ENCODE data around the gene MAGI1.

Gene MAGI1

GRCh38 chr3:65658401-65658800 is 380.3 kb downstream of the MAGI1 start:
- no peak for DNase-seq

DNA sequence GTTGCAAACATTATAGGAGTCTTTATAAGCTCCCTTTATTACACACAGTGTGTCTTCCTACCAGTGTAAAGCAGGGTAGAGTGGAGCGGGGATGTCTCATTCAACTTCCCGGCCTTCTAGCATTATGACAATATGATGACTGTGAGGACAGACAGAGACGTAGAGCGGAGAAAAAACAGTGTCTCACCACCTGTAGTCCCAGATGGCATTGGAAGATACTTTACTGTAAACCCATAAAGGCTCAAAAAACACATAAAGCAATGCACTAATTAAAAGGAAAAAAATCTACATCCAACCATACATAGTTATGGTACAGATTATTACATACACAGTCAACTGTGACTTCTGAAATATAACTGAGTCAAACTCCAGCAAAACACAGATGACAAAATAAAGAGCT is 383.7 kb downstream of the MAGI1 start:
- no peak for DNase-seq

DNA sequence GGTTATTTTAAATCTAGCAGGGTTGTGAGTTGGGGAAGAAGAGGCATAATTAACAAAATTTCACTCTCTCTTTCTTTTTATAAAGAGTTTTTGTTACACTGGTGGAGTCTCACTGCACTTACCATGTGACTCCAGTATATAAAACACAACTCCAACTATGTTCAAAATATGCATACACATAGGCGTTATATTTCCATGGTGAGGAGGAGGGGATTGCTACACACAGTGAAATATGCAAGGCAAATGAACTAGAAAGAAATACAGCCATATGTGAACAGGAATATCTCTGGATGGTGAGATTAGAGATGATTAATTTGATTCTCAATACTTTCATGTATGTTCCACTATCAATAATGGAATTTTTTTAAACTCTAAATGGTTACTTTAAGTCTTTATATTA is 385.0 kb downstream of the MAGI1 start:
- DNase-seq, result no peak

DNA sequence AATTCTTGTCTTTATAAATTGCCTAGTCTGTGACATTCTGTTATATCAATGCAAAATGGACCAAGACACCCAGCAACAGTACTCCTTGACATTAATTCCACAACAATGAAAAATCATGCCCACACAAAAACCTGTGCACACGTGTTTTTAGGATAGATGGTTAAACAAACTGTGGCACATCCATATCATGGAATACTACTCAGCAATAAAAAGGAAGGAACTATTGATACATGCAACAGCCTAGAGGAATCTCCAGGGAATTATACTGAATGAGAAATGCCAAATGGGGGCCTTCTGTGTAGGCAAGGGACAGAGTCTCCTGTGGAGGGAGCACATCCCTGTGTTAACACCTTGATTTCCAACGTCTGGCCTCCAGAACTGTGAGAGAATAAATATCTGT is 388.5 kb downstream of the MAGI1 start:
- no peak for DNase-seq

DNA sequence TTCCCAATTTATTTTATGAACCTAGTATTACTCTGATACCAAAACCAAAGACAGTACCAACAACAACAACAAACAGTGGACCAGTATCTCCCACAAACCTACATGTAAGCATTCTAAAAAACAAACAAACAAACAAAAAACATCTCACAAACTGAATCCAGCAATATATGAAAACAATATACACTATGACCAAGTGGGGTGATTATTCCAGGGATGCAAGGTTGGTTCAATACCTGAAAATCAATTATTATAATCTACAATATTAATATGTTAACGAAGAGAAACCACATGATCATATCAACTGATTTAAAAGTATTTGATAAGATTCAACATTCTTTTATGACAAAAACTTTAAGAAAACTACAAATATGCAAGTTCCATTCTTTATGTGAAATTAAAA is 391.3 kb downstream of the MAGI1 start:
- DNase-seq, result no peak

DNA sequence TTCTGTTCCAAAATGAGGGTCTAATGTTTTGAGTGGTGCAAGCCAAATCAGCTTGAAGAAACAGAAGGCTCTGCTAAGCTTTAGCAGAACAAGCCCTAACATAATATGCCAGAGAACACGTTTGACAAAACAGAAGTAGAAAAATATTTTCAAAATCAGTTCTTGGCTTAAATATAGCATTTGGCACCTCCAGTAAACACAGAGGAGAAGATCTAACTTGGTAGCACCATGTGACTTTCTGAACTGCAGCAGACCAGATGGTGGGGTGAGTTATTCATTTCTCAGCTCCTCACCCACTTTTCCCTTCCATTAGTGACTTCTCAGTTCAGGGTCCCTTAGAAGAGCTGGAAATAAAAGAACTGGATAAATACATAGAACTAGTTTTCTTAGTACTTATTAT is 395.8 kb downstream of the MAGI1 start:
- no peak for DNase-seq

- DNase-seq, result no peak
These were observed 396.9 kb downstream of the MAGI1 start for GRCh38 chr3:65641777-65642176.

- no peak for DNase-seq
These were observed 397.7 kb downstream of the MAGI1 start for GRCh38 chr3:65641045-65641444.

DNA sequence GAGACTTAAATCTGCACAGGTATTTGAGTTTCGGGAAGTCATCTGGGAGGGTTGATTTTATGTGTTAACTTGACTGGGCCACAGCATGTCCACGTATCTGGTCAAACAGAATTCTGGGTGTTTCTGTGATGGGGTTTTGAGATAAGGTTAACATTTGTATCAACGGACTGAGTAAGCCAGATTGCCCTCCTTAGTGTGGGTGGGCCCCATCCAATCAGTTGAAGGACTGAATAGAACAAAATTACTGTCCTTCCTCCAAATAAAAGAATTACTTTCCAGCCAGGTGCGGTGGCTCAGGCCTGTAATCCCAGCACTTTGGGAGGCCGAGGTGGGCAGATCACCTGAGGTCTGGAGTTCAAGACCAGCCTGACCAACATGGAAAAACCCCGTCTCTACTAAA is 399.3 kb downstream of the MAGI1 start:
- no peak for DNase-seq

GRCh38 chr3:65638301-65638700 is 400.4 kb downstream of the MAGI1 start:
- no peak for DNase-seq

DNA sequence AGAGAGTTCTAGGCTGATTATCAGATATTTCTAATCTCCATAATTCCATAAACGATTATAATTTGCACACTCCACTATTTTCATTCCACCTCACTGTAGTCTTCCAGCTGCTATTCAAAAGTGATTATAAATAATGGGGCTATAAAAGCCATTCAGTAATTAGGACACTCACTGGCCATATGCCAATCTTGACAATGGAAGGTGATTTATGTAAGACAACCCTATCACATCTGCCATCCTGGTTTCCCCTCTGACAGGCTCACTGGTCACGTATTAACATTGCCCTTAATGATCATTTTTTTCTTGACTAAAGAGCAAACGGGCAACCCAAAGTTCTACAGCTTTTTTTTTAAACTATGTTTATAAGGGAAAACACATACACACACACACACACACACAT is 402.4 kb downstream of the MAGI1 start:
- no peak for DNase-seq

DNA sequence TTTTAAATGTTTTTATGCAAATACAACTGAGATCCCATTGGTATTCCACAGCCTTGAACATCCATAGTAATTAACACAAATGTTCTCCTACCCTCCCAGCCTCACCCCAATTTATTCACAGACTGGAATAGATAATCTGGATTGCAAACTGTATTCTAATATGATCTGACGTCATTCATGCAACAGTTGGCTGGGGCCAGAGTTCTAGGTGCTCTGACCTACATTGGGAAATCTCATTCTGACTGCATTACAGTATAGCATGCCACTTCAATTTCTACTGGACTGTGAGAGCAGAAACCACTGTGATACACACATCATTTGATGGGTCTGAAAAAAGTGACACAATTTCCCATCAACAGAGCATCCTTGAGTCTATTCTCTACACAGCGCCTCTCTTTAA is 403.1 kb downstream of the MAGI1 start:
- DNase-seq, result no peak

DNA sequence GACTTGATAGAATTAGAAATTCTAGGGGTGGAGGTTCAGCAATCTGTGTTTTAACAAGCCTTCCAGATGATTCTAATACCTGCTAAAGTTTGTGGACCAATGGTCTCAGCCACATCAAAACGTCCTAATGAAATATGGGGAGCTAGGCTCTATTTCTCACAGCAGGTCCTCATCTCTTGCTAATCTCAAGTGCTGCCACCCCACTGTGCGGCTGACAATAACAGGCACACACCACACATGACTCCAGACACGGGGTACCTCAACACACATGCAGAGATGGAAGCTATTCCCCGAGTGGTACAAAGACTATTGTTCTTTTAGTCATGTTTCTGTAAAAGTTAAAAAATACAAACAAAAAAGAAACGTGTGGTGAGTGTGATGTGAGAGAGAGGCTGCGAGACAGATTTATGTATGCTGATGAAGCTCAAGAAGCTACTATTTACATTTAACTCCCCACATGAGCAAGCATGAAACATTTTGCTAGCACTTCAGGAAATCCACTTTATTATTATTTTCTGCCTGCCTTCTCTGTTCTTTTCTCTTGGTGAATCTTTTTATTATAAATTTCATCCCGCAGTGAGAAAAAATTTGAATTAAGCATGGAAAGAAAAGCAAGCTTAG is 405.6 kb downstream of the MAGI1 start:
- no peak for DNase-seq

DNA sequence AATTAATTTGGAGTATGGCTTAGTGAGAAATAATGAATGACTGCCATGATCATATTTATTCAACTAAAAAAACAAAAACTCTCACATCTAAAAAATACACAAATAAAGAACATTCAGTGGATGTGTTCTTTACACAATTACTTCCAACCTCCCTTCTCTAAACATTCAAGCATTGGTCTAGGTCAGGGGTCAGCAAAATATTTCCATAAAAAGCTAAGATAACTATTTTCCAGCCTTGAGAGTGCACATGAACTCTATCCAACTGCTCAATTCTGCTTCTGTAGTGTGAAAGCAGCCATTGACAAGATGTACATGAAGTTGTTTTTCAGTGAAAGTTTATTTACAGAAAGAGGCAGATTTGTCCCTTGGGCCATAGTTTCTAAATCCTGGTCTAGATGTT is 406.3 kb downstream of the MAGI1 start:
- no peak for DNase-seq

DNA sequence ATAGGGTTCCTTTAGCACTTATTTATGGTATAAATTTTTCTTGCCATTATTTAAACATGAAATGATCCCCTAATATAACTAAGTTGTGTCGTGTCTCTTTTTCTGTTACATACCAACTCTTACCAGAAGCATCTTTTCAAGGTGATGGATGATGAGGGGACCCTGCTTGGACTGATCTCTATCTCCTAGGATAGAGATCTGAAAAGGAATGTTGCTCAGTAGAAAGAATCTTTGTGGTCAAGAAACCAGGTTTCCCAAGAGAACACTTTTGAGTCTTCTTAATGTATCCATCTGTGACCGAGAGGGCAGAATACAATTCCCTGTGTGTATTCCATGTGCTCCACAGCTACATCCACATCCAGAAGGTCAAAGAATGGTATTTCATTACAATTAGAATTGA is 409.7 kb downstream of the MAGI1 start:
- no peak for DNase-seq

DNA sequence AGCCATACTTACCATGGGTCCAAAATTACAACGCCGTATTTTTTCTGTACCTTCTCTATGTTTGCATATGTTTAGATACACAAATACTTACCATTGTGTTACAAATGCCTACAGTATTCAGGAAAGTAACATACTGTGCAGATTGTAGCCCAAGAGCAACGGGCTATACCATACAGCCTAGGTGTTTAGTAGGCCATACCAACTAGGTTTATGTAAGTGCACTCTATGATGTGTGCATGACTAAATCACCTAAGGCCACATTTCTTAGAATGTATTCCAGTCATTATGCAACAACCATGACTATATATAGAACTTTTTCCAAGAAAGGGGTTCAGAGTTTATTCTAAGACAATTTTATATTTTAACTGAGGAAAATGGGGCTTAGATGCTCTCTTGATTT is 411.7 kb downstream of the MAGI1 start:
- no peak for DNase-seq

DNA sequence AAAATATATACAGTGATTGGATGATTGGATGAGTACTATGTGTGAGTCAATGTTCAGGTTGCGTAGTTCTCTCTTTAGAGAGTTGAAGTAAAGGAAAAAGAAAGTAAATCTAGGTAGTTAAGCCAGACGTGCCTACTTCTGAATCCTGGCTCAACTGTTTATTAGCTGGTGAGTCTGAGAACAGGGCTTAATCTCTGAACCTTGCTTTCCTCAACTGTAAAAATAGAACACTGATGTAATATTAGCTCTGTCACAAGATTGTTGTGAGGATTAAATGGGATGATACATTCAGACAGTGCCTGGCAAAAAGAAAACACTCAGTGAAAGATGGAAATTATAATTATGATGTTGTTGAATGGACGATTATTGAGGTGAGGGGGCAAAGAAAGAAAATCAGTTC is 413.4 kb downstream of the MAGI1 start:
- DNase-seq, result no peak

GRCh38 chr3:65623362-65623761 is 415.4 kb downstream of the MAGI1 start:
- DNase-seq, result no peak

DNA sequence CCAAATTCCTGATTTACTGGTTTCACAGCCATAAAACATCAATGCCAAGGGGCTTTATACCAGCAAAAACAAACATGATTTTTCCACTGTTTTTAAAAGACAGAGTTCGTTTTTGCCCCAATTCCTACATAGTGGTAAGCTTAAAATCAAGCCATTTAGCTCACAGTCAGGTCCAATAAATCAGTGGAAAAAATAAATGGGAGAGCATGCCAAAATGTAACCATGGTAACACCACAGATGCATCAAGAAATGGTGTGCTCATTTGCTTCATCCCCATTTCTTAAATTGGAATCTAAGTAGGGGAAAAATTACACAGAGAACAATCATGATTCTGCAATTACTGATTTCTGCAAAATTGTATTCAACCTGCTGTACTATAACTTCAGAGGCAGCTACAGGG is 418.8 kb downstream of the MAGI1 start:
- no peak for DNase-seq

- no peak for DNase-seq
These were observed 419.3 kb downstream of the MAGI1 start for GRCh38 chr3:65619451-65619881.

- no peak for DNase-seq
These were observed 420.1 kb downstream of the MAGI1 start for GRCh38 chr3:65618599-65618998.

DNA sequence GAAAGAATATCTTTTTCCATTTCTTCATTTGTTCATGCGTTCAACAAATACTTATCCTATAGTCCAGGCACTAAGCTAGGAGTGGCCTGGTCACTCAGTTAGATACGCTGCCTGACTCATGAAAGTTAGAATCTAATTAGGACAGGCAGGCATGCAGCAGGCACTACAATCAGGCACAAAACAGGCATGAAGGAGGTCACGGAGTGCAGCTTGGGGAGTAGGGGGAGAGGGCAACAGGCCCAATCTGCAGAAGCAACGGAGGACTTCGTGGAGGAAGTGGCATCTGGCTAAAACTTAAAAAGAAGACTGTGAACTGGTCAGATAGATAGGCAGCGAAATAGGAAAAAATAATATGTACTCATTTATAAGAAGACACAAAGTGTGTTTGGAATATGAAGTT is 420.9 kb downstream of the MAGI1 start:
- no peak for DNase-seq

- no peak for DNase-seq
These were observed 421.5 kb downstream of the MAGI1 start for GRCh38 chr3:65617209-65617608.

DNA sequence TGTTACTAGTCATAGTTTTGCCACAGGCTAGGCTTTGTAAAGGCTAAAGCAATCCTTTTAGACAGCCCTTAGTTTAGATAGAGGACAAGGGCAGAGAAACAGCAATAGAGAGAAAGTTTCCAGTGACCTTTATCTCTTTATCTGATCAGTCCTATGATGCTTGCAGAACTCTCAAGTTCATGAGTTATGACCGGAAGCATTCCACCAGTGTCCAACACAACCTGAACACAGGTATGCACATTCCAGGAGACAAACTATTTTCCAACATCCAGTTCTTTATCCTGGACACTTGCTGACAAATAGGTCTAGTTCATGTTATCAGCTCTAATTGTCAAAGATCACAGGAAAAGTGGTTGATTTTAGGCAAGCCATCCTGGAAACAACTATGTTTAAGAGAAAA is 422.2 kb downstream of the MAGI1 start:
- no peak for DNase-seq

DNA sequence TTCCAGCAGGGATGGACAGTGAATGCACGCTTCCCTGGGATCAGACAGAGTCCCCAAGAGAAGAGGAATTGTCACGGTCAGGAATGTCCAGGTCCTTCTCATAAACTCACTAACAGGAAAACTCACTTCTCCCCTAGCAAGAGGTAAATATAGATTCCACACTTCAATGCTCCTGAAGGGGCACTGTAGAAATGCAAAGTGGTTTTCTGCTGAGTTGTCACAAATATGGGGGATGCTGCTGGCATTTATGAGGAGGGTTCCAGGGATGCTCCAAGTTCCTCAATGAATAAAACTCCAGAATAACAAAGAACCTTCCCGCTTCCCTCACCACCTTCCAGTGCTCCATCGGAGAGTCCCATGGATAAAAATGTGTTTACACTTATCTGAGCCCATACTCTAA is 423.4 kb downstream of the MAGI1 start:
- no peak for DNase-seq

DNA sequence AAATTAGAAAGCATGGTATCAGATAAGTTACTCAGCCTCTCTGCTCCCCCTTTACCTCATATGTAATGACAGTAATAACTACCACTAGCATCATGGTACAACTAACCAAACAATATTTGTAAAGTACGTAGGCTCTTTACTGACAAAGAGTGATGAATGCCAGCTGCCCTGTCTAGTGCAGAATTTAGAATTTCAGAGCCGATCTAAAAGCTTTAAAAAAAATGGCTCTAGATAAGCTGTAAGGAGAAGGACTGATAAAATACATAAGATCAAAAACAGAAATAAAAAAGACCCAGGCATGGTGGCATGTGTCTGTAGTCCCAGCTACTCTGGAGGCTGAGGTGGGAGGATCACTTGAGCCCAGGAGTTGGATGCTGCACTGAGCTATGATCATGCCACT is 424.1 kb downstream of the MAGI1 start:
- DNase-seq, result no peak

Data from T-helper 2 cell (primary cell).